Measurements from ENCODE around the gene ZBTB7B.

The ZBTB7B gene

DNA sequence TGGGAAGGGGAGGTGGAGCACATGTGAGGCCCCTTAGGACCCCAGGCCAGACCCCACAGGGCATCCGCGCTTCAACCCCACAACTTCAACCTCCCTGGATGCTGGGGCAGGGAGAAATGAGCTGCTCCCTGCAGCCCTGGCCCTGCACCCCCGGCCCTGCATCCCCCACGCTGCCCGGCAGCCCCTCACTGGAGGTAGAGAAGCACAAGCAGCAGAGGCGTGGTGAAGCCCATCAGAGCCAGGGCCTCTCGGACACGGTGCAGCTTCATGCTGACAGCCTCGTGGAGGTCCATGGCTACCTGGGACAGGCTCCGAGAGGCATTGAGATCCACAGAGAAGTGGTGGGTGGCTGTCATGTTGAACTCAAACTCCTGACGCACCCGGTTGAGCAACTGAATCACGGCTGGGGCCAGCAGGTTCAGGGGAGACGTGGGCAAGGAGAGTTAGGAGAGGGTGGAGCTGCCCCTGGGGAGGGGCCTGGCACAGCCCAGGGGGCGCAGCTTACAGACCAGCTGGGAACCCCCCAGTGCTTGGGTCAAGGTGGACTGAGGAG, 27.7 kb downstream of the ZBTB7B start:
- no peak overlapping the region for H3K4me3 ChIP-seq (ENCODE audit: low read length)
- TF ChIP-seq, protein P1, sequence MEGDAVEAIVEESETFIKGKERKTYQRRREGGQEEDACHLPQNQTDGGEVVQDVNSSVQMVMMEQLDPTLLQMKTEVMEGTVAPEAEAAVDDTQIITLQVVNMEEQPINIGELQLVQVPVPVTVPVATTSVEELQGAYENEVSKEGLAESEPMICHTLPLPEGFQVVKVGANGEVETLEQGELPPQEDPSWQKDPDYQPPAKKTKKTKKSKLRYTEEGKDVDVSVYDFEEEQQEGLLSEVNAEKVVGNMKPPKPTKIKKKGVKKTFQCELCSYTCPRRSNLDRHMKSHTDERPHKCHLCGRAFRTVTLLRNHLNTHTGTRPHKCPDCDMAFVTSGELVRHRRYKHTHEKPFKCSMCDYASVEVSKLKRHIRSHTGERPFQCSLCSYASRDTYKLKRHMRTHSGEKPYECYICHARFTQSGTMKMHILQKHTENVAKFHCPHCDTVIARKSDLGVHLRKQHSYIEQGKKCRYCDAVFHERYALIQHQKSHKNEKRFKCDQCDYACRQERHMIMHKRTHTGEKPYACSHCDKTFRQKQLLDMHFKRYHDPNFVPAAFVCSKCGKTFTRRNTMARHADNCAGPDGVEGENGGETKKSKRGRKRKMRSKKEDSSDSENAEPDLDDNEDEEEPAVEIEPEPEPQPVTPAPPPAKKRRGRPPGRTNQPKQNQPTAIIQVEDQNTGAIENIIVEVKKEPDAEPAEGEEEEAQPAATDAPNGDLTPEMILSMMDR (conservative IDR thresholded peaks at IDR 0.05; ENCODE audit: low read depth, low read length), result no peak
- DNase-seq (ENCODE audit: low read depth), result no peak

DNA sequence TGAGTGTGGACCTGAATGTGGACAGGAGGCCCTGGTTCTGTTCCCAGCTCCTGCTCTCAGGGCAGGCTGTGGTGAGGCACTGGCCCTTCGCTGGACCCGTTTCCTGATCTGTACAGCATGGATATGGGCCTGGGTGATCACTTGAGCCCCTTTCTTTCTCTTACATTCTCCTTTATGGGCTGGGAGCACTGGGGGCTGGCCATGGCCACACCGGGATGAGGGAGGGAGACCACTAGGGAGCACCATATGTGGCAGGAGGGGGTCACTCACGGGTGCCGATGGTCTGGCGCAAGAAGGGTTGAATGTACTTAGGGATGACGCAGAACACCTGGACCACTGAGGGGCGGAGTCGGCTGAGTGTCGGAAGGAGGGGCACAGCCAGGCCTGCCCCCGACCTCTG, 28.3 kb downstream of the ZBTB7B start:
- TF ChIP-seq, protein P1 (conservative IDR thresholded peaks at IDR 0.05; ENCODE audit: low read depth, low read length), result no peak
- no peak for DNase-seq (ENCODE audit: low read depth)

DNA sequence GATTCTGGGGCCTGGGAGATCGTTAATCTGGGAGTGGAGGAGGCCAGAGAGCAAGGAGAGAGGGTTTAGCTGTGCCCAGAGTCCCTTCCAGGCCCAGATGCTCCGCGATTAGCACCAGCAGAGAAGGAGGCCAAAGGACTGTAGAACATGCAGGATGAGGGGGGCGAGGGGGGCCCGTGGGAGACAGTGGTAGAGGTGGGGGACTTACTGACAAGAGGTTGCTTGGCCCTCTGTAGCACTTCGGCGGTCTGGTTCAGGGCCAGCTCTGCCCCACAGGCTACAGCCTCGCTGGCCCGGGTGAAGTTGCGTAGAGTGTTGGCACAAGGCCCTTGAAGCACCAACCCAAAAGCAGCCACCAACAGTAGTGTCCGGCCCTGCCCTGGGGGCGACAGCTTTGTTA, 30.3 kb downstream of the ZBTB7B start:
- TF ChIP-seq, protein P1 (conservative IDR thresholded peaks at IDR 0.05; ENCODE audit: low read depth, low read length), result no peak
- no peak overlapping the region for H3K4me3 ChIP-seq (ENCODE audit: low read length)
- no peak for DNase-seq (ENCODE audit: low read depth)

More for the DNA sequence above, 28.3 kb downstream of the ZBTB7B start:
- no peak overlapping the region for H3K4me3 ChIP-seq (ENCODE audit: low read length)

DNA sequence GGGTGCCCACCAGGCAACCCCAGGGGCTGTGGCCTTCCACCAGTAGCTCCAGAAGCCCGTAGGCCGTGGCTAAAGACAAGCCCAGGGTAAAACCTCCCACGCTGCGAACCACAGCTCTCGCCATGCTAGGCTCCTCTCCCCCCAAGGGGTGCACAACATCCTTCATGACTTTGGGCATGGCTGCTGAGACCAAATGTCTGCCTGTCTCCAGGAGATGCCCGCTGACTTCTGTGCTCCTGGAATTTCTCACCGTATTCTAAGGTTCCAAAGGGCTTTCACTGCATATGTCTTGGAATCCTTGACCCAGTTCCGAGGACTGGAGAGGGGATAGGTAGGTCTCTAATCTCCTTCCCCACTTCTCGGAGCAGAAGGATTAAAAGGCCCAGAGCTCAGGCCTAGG, 30.9 kb downstream of the ZBTB7B start, which contains the start of the genes DCST1 and DCST2:
Gene DCST1, plus strand, starts transcription at position 301 of the 400 bp plus-strand sequence. CDS start 213 bp downstream, outside the sequence.
Gene DCST2, minus strand, starts transcription at position 258 of the 400 bp plus-strand sequence. Its CDS starts 80 bp downstream, at position 178.
- no peak within 1 kb of the TSS for H3K4me3 ChIP-seq (ENCODE audit: low read length)
- no peak for DNase-seq (ENCODE audit: low read depth)
- TF ChIP-seq, protein P1 (conservative IDR thresholded peaks at IDR 0.05; ENCODE audit: low read depth, low read length), result no peak

DNA sequence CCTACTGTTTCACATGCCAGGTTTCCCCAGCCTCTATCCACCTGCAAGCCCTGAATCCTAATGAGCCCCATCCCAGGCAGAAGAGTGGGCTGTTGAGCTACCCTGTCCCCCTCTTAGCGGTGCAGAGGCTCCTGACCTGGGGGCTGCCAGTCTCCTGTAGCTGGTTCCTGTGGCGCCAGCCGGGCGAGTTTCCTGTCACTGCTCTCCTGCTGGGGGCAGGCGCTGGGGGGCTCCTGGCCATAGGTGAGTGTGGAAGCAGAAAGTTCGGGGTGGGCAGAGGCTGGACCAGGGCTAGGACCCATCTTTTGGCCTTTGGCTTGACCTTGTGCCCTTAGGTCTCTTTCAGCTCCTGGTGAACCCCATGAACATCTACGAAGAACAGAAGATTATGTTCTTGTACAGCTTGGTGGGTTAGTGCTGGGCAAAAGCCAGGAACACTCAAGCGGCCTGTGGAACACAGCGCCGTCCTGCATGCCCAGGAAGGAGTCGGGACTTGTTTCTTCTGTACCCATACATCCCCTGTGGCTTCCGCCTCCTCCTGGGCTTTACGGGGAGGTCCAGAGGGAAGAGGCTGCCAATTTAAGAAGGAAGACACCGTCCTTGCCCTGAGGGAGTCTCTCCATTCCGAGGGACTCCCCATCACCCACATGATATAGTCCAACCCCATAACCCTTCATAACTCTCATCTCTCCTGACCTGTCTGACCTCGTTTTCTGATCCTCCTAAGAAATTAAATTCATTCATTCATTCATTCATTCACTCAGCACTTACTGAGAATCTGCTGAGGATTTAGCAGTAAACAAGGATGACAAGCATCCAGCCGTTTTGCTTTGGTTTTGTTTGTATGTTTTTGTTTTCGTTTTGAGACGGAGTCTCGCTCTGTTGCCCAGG, 32.0 kb downstream of the ZBTB7B start:
- no peak for DNase-seq (ENCODE audit: low read depth)
- TF ChIP-seq, protein P1 (conservative IDR thresholded peaks at IDR 0.05; ENCODE audit: low read depth, low read length), result no peak
- H3K4me3 ChIP-seq (ENCODE audit: low read length), result no peak overlapping the region

DNA sequence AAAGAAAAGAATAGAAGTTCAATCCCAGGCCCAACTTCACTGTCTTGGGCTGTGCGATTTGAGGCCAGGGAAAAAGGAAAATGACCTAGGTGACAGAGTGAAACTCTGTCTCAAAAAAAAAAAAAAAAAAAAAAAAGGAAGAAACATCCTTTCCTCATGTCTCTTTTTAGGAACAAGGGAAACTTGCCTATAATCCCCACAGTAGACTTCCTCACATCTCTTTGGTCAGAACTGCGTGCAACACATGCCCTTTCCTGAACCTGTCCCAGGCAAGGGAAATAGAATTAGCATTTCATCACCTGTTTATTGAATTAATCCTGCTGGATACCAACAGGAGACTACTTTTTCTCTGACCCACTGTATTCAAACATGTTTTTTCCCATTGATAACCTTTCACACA, 33.3 kb downstream of the ZBTB7B start:
- TF ChIP-seq, protein P1 (conservative IDR thresholded peaks at IDR 0.05; ENCODE audit: low read depth, low read length), result no peak
- DNase-seq (ENCODE audit: low read depth), result no peak

More for the DNA sequence above, 33.3 kb downstream of the ZBTB7B start:
- no peak overlapping the region for H3K4me3 ChIP-seq (ENCODE audit: low read length)
